Measurements from ENCODE around the gene ATXN7.

DNA sequence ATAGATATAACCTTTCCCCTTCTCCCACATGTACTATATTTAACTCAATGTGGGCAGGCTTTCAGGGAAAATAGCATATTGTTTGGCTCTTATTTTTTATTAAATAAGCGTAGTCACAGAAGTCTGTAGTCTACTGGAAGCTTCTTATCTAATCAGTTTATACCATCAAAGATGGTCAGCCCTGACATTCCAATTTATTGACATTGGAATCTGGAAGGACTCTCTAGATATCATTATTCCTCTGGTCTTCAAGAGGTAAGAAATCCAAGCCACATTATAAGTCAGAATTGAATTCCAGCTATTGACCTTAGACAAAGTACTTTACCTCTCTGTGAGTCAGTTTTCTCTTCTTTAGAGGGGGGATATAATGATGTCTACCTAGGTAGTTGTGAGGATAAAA, 87.0 kb downstream of the ATXN7 start:
- TF ChIP-seq, protein P1, sequence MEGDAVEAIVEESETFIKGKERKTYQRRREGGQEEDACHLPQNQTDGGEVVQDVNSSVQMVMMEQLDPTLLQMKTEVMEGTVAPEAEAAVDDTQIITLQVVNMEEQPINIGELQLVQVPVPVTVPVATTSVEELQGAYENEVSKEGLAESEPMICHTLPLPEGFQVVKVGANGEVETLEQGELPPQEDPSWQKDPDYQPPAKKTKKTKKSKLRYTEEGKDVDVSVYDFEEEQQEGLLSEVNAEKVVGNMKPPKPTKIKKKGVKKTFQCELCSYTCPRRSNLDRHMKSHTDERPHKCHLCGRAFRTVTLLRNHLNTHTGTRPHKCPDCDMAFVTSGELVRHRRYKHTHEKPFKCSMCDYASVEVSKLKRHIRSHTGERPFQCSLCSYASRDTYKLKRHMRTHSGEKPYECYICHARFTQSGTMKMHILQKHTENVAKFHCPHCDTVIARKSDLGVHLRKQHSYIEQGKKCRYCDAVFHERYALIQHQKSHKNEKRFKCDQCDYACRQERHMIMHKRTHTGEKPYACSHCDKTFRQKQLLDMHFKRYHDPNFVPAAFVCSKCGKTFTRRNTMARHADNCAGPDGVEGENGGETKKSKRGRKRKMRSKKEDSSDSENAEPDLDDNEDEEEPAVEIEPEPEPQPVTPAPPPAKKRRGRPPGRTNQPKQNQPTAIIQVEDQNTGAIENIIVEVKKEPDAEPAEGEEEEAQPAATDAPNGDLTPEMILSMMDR (conservative IDR thresholded peaks at IDR 0.05) = no peak
- TF ChIP-seq ZFX (IDR thresholded peaks at IDR 0.05) = no peak
